ENCODE data around the gene MYH9.
A peak's percentile ranks its signal among the peaks of the same experiment; 100 is the strongest.

The MYH9 gene

DNA sequence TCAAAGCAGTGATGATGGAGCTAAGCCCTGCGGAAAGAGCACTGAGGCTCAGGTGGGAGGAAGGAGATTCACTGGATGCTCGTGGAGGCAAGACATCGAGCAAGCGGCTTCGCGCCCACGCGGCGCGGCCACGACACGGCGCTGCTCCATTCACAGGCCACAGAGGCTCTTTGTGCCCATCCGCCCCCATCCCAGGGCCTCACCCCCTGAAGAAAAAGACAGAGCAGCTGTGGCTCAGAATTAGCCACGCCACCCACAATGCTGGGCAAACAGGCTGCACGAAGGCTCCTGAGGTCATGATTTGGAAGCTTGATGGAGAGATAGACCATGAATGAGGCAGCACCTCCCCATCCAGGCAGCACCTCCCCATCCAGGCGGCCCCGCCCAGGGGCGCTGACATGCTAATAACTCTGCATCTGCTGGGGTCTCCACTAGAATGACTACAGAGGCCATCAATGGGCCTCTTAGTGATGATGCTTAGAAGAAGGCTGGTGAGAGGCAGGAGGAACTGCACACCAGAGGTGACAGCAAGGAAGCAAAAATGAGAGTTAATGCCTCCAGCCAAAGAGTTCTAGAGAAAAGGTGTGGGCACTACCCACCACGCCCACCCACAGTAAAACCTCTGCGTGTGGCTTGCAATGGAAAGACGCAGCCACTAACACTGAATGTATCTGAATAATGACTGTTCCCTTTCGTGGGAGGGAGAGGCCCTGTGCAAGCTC, 43.5 kb downstream of the MYH9 start:
- DNase-seq = peak; percentile 75

DNA sequence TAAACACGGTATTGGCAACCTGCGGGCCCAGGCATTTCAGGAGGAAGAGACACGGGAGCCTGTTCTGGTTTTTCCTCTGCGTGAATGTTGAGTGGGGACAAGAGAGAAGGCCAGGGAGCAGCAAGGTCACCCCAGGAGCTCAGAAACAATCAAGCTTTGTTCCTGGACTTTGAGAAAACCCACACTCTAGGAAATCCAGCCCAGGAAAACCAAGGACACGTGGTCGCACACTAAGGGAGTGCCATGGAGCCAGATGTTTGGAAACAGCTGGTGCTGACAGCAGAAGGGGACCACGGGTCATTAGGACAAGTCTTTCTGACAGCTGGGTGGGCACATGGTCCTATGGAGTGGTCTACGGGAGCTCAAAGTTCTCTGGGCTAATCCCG, 44.1 kb downstream of the MYH9 start:
- peak; percentile 80 for DNase-seq

DNA sequence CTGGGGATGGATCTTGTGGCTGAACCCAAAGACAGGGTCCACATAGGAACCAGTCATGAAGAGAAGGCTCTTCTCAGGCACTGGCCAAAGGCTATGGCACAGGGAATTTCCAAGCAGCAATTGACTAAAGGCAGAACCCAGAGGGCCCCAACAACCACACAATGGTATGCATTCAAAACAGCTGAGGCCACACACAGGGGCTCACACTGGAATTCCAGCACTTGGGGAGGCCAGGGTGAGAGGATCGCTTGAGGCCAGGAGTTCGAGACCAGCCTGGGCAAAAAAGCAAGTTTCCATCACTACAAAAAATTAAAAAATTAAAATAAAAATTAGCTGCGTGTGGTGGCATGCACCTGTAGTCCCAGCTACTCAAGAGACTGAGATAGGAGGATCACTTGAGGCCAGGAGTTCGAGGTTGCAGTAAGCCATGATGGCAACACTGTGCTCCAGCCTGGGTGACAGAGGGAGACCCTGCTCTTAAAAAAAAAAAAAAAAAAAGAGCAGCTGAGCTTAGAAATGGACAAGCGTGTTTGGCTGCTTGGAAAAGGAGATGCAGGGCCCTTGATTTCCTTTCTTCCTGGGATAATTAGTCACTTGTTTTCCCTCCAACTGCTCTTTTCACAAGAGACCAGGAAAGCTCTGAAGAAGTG, 44.6 kb downstream of the MYH9 start:
- DNase-seq = no peak

DNA sequence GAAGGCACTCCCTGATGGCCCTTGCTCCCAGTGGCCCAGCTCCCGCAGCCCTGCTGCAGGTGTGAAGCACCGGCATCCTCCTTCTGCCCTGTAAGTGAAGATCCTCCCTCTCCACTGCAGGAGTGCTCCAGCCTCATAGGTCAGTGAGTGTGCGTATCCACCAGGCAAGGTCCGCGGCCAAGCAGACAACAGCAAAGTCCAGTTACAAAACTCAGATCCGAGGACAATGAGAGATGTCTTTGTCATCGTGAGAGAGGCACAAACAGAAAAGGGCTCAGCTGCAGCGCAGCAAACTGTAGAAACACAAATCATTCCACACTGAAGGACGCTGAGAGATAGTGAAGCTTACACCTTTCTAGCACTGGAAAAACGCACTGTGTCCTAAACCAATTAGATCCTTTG, 46.1 kb downstream of the MYH9 start:
- DNase-seq = peak; percentile 69

DNA sequence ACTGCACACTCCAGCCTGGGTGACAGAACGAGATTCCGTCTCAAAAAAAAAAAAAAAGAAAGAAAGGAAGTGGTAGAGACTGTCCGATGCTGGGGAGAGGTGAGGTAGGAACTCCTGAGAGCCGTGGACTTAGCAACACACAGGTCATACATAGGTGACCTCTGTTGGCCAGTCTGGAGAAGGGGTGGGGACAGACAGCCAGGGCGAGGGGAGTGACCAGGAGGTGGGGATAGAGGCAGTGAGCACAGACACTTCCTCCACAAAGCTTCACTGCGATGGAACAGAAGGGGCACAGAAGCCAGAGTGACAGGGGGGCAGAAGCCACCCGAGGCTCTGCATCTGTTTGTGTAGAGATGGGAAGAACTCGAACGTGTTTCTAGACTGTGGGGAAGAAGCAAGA, 47.1 kb downstream of the MYH9 start:
- DNase-seq = no peak

DNA sequence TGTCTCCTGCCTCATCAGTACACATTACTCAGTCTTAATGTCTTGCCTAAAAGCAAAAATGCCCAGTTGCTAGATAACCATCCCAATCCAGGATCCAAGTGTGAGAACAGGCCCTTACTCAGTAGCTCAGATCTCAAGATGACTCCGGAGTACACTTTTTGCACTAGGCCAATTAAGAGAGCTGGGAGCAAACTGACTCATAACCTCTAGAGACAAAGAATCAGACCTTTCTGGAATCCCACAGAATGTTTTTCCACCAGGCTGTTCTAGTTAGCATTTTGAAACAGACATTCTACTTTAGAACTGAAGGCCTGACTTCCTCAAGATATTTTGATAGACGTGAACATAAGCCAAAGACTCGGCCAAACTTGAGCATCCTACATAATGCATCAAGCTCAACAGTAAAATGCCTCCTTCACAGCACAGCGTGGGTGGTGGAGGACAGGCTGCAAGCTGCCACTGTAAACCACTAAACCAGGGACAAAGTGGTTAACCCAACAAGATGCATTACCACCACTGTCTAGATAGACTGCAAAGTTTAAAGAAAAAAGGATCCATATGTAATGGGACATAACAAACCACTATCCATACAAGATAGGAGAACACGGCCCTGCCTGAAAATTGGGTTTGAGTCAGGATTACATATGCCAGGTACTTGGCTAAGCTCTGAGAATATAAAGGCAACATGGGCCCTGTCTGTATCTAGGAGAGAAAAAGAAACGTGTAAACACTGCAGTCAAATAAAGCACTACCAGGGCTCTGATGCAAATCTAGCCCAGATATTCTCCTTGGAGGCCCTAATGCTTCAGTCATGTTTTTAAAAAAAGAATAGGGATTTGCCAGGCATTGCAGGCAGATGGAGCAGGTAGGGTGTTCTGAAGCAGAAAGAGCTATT, 48.3 kb downstream of the MYH9 start:
- DNase-seq = no peak

DNA sequence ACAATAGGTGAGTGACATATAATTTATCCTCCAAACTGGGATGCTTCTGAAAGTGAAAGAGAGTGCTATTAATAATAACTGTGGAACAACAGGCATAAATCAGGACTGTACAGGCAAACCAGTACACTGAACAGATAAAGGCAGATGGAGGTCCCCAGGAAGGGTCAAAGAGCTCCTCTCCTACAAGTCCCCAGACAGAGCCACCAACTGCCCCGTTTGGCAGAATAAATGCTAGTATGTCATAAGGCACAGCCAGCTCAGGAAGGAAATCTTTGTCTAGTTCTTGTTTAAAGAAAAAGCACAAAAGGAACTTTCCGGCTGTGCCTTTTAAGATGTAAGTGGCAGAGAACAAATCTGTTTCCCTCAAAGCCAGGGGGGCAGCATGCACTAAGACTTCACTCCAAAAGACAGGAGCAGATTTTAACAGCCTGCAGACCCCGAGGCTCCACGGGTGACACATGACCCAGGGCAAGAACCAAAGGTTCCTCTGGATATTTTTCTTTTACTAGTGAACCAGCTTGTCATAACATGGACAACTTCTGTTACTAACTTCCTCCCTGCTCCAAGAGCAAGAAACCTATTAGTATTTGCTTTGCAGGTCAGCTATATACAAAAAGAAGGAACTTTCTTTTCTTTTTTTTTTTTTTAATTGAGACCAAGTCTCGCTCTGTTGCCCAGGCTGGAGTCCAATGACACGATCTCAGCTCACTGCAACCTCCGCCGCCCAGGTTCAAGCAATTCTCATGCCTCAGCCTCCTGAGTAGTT, 50.2 kb downstream of the MYH9 start:
- no peak for DNase-seq

DNA sequence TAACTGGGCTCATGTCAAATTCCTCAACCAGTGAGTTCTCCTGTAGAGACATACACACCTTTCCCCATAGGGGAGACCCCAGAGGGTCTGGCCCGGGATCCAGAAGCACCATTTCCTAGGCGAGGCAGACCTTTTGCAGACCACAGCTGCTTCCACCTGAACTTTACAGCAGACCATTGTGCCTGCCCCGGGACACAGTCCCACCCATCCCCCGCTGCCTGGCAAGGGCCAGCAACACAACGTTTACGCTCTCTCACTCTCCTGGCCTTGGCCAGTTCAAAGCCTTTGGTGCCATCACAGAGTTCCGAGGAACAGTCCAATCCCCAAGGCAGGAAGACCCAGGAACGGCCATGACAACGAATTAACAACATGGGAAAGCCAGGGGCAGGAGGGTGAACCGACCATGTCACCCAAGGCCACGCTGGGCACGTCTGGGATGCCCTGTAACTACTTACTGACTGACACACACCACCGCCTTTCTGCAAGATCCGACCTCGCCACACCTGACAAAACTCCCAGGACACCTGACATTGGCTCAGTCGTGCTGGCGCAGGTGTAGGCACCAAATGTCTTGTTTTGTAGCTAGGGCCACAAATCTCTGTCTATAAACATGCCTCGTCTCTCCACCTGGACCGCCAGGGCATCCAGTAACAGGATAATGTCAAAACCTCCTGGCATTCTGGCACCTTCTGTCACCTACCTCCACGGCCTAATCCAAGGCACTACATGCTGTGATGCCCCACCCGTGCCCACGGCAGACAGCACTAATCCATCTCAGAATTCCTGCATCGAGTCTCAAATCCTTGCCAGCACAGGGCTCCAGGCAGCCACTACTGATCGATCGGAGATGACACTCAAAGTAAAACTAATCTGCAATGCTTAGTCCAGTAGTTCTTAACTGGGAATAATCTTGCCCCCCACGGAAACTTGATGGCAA, 51.3 kb downstream of the MYH9 start:
- no peak for DNase-seq

DNA sequence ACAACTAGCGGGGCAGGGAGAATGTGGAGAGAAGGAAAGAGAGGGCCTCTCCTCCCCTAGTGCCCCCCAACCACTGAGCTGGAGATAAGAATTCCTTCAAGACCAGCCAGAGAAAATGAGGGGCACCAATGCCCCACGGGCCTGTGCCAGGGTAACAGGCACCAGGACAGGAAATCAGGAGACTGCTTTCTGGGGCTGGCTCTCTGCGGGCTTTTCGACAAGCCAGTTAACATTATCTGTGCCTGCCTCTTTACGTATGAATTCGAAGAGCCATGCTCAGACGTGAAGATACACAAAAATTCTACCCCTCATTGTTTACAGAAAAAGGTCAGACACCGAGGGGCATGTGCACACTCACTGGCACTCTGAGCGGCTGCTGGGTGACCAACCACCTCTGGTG, 52.1 kb downstream of the MYH9 start:
- DNase-seq = no peak

DNA sequence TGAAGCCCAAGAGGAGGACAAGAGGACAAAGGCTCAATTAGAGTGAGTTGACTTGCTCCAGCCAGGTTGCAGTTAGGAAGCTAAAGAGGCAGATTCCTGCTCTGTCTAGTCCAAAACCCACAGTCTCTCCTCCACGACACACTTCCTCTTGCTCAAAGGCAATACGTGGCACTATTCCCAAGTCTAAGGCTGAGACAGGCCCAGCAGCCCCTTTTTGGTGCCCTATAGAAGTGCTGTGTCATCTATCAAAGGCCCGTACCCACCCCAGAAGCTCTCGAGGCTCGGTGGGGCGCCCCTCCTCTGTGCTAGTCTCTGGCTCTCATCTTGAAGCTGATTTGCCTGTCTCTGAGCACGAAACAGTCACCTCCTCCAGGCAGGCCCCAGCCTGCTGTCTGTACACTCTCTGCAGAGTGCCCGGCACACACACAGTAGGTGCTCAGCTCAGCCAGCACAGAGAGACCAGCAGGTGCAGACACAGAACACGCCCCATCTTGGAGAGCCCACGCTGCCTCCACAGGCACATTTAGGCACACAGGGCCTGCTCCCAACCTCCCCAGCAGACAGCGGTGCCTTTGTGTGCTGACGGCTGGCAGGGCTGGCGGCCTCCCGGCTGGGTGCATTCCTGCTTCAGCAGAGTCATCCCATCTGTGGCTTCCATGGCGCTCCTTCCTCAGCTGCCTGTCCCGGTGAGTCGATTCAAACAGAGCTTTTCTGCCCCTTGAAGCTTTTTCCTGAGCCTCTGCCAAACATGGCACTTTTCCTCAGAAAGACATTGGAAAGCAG, 52.8 kb downstream of the MYH9 start:
- peak; percentile 86 for DNase-seq

DNA sequence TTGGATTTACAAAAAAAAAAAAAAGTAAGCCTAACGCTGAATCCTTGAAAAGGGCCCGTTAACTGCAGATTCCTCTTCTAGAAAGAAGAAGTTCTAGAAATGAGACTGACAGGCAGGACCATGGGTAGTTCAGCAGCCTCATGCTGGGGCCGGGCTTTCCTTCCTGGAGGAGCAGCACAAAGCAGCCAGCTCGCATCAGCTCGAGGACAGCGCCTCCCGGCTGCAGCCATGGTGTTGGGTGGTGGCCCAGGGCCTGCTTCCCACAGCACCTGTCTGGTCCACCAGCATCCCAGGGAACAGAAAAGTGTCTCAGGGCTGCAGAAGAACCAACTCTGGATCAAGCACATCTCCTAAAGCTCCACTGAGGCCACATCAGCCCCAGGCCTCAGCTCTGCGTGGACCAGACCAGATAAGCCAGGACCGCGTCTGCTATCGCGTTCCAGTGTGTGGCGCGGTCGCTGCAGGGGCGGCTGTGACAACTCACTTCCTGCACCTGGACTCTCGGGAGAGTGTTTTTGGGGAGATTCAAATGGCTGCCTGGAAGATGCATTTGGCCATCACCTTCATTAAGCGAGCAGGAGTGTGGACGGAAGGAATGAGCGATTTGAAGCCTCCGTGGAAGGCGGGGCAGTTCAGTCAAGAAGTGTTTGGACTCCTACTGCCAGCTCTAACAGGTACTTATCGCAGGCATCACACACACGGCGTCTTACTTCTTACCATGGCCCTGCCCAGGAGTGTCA, 53.5 kb downstream of the MYH9 start:
- no peak for DNase-seq

DNA sequence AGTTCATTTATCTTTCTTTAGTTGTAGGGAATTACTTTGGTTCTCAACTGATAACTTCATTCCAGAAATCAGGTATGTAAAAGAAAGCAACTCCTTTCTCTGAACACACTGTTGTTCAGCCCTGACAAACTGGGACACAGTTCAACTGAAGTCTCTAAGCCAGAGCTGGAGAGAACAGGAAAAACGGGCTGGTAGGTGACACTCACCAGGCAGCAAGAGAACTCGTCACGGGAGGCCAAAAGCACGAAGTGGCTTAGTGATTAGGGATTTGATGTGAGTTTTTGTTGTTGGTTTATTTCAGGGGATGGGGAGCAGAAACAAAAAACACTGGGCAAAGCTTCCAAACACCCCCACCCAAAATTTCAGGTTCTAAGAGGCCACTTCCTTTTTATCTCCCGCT, 54.1 kb downstream of the MYH9 start:
- DNase-seq = no peak

DNA sequence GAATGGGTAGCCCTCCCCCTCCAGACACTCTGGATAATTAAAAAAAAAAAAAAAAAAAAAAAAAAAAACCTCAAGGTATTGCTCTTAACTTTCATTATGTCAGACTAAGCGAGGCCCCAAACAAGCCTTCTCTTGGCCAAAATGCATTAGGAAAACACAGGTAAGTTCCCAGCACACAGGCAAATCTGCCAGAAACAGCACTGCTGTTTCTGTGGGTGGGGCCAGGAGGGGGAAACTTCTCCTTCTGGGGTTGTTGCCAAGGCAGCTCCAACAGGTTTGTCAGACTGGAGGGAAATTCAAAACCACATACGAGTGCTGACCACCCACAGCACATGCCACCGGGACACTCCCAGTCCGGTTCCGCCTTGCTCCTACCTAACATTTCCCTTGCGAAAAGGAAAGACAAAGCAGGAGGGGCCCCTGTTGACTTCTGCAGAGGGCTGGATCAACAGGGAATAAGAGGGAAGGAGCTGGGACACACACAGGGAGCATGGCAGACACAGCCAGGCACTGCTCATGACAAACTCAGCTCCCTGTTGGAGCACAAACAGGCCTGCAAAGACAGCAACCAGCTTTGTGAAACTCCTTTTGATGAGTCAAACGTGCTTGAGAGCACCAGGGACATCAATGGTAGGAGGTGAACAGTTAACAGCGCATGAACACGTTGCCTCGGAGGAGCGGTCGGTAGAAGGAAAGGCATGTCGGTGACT, 55.0 kb downstream of the MYH9 start:
- DNase-seq = no peak

DNA sequence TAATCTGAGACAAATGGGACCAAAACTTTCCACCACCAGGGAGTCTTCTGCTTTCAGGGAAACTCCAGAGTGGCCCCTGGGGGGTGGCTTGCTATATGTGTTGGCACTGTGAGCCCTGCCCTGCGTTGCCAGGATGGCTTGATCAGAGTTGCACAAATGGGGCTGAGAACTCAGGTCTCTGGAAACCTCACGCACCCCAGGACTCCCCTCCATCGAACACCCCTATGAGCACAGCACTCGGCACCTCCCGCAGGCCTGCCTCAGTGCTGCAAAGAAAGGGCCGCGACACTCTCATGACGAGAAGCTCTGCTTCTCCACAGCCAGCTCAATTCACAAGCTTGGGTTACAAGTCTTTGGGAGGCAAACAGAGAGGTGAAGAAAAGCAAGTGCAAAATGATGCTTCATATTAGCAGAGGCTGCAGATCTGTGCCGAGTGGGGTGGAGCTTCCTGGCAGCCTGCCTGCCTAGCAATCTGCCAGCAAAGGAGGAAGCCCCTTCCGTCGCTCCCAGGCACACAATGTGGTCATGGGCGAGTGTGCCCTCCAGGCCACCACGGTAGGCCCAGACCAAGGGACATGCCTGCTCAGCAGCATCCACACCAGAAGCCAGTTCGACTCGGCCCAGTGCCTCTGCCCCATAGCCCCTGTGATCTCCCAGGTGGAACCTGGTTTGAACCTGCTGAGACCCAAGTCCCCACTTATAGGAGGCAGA, 55.7 kb downstream of the MYH9 start:
- peak; percentile 18 for DNase-seq

DNA sequence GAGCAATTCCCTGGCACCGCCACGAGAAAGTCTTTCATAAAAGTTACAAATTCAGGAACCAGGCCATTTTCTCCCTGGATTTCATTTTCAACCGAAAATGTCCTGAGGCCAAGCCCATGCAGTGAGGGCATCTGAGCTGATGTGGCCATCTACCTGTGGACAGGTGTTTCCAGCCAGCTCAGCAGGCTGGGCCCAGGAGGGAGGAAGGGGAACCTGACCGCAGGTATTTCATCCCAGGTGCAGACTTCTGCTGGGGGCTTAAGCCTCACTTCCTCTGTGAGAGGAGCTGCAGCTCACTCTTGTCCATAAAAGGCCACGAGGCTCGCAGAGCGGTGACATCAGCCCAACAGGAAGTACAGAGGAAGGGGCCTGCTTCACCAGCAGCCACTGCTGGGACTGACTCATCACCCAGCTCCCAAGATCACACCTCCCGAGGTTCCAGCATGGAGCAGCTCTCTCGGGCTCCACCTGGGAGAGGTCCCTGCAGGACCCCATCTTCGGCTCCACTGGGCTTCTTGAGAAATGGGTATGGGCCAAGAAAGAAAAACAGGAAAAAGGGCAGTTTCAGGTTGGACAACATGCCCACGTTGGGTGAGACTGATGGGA, 56.4 kb downstream of the MYH9 start:
- DNase-seq = peak; percentile 29

DNA sequence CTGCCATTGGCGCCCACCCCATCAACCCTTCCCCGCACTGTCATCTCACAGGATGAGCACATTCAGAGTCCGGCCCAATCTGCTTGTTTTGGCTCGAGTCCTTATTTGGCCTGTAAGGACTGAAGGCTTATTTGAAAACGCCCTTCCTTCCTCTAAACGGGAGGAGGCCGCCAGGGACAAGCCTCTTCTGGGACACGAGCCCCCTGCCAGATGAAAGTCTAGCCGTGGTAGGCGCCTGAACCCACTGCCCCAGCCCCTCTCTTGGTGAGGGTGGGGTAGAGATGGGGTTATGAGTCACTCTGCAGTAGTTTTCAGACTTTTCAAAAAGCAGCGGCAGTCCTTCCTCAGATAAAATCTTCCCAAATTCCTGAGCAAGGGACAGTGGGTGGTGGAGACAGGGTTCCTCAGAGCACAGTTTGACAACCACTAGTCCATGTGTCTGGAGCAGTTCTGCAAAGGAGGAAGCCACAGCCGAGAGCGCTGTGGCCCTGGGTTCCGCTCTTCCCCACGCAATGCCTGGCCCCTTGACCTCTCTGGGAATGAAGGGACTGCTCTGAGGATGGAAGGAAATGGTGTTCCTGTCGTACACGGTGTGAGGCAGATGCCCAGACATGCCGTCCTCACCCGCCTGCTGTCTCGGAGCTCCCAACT, 57.0 kb downstream of the MYH9 start:
- no peak for DNase-seq

DNA sequence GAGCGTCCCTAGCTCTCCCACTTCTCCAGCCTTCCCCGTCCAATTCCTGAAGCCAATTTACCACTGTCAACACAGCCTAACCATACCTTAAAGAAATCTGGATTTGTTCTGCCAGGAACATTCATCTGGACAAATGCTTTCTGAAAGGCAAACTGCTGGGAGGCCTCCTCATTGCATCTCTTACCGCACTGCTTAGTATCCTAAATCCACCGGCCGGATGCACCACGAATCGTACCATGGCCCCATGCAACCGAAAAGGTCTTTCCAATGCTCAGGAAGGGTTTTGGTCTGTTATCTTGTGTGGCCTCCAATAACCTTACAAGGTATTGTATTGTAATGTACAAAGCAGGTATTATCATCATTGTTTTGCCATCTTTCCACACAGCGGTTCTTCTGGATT, 57.6 kb downstream of the MYH9 start:
- no peak for DNase-seq

Measured in midbrain (tissue), 1 donor.